ENCODE measurements around the gene FNDC3B.

GRCh38 chr3:172094621-172095557, 55.5 kb downstream of the FNDC3B start:
- TF ChIP-seq ZNF639 (tag by site-specific recombination; IDR thresholded peaks at IDR 0.05), result no peak
- TF ChIP-seq HOXA7 (CRISPR knock-in tag; IDR thresholded peaks at IDR 0.05; ENCODE audit: borderline replicate concordance), result no peak
- no peak for TF ChIP-seq ZBTB7A (tag by site-specific recombination; IDR thresholded peaks at IDR 0.05; ENCODE audit: low read depth)
- TF ChIP-seq ZNF24 (tag by site-specific recombination; IDR thresholded peaks at IDR 0.05), result no peak
- TF ChIP-seq BCL11A (tag by site-specific recombination; IDR thresholded peaks at IDR 0.05; ENCODE audit: low read depth), result no peak
- no peak for TF ChIP-seq CTCF (tag by site-specific recombination; IDR thresholded peaks at IDR 0.05)
- TF ChIP-seq ZNF350 (tag by site-specific recombination; IDR thresholded peaks at IDR 0.05), result no peak
- no peak for TF ChIP-seq ZNF558 (tag by site-specific recombination; IDR thresholded peaks at IDR 0.05)
- no peak for TF ChIP-seq ZFP37 (tag by site-specific recombination; IDR thresholded peaks at IDR 0.05)
- TF ChIP-seq, protein P1, sequence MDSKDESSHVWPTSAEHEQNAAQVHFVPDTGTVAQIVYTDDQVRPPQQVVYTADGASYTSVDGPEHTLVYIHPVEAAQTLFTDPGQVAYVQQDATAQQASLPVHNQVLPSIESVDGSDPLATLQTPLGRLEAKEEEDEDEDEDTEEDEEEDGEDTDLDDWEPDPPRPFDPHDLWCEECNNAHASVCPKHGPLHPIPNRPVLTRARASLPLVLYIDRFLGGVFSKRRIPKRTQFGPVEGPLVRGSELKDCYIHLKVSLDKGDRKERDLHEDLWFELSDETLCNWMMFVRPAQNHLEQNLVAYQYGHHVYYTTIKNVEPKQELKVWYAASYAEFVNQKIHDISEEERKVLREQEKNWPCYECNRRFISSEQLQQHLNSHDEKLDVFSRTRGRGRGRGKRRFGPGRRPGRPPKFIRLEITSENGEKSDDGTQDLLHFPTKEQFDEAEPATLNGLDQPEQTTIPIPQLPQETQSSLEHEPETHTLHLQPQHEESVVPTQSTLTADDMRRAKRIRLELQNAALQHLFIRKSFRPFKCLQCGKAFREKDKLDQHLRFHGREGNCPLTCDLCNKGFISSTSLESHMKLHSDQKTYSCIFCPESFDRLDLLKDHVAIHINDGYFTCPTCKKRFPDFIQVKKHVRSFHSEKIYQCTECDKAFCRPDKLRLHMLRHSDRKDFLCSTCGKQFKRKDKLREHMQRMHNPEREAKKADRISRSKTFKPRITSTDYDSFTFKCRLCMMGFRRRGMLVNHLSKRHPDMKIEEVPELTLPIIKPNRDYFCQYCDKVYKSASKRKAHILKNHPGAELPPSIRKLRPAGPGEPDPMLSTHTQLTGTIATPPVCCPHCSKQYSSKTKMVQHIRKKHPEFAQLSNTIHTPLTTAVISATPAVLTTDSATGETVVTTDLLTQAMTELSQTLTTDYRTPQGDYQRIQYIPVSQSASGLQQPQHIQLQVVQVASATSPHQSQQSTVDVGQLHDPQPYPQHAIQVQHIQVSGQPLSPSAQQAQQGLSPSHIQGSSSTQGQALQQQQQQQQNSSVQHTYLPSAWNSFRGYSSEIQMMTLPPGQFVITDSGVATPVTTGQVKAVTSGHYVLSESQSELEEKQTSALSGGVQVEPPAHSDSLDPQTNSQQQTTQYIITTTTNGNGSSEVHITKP (tag by site-specific recombination; IDR thresholded peaks at IDR 0.05), result no peak
- TF ChIP-seq GLI4 (tag by site-specific recombination; IDR thresholded peaks at IDR 0.05), result no peak
